NCI-H345 treated with DMSO at 0.1 percent for 48 hours (cell line): ENCODE data around the gene PHTF2.
"Not testable (repeated sequence)": the region's sequence is repeated elsewhere in the genome, so short reads cannot be mapped to it uniquely, and the experiment has no call there.

ENCODE experiments used
- DNase-seq: peaks from one replicate; lab custom pipeline; 2025; ENCODE audit not compliant: unreplicated experiment; lab: John Stamatoyannopoulos, UW

The PHTF2 gene

GRCh38 chr7:77873416-77874327 lies 75.1 kb downstream of the PHTF2 start:
- DNase-seq, result not testable (repeated sequence)

- DNase-seq, result no peak
Observed at GRCh38 chr7:77877791-77878190, 79.2 kb downstream of the PHTF2 start.

GRCh38 chr7:77878500-77878899 lies 79.9 kb downstream of the PHTF2 start:
- DNase-seq, result no peak

- no peak for DNase-seq
Observed at GRCh38 chr7:77879272-77879671, 80.7 kb downstream of the PHTF2 start.

- no peak for DNase-seq
Observed at GRCh38 chr7:77881871-77882270, 83.3 kb downstream of the PHTF2 start.

- no peak for DNase-seq
Observed at GRCh38 chr7:77885155-77885554, 86.6 kb downstream of the PHTF2 start.

- no peak for DNase-seq
Observed at GRCh38 chr7:77887567-77887966, 89.0 kb downstream of the PHTF2 start.

- DNase-seq, result no peak
Observed at GRCh38 chr7:77888998-77889397, 90.4 kb downstream of the PHTF2 start.

GRCh38 chr7:77893813-77894212 lies 95.2 kb downstream of the PHTF2 start:
- DNase-seq, result no peak

- DNase-seq, result no peak
Observed at GRCh38 chr7:77894574-77895091, 96.1 kb downstream of the PHTF2 start.

GRCh38 chr7:77895905-77896304 lies 97.3 kb downstream of the PHTF2 start:
- no peak for DNase-seq

- no peak for DNase-seq
Observed at GRCh38 chr7:77897004-77897547, 98.5 kb downstream of the PHTF2 start.

- no peak for DNase-seq
Observed at GRCh38 chr7:77899516-77899915, 100.9 kb downstream of the PHTF2 start.

- DNase-seq, result no peak
Observed at GRCh38 chr7:77903597-77903996, 105.0 kb downstream of the PHTF2 start.

GRCh38 chr7:77904252-77904651 lies 105.7 kb downstream of the PHTF2 start:
- DNase-seq, result no peak

- DNase-seq, result no peak
Observed at GRCh38 chr7:77907281-77907680, 108.7 kb downstream of the PHTF2 start.

- no peak for DNase-seq
Observed at GRCh38 chr7:77908664-77909063, 110.1 kb downstream of the PHTF2 start.

GRCh38 chr7:77910124-77910523 lies 111.6 kb downstream of the PHTF2 start:
- no peak for DNase-seq

- DNase-seq, result no peak
Observed at GRCh38 chr7:77912293-77912692, 113.7 kb downstream of the PHTF2 start.

GRCh38 chr7:77913977-77914607 lies 115.5 kb downstream of the PHTF2 start:
- no peak for DNase-seq

- DNase-seq, result peak; percentile 38
Observed at GRCh38 chr7:77917500-77918262, 119.1 kb downstream of the PHTF2 start.
